ENCODE measurements around the gene KLC1.
A peak's percentile ranks its signal among the peaks of the same experiment; 100 is the strongest.

KLC1 gene

DNA sequence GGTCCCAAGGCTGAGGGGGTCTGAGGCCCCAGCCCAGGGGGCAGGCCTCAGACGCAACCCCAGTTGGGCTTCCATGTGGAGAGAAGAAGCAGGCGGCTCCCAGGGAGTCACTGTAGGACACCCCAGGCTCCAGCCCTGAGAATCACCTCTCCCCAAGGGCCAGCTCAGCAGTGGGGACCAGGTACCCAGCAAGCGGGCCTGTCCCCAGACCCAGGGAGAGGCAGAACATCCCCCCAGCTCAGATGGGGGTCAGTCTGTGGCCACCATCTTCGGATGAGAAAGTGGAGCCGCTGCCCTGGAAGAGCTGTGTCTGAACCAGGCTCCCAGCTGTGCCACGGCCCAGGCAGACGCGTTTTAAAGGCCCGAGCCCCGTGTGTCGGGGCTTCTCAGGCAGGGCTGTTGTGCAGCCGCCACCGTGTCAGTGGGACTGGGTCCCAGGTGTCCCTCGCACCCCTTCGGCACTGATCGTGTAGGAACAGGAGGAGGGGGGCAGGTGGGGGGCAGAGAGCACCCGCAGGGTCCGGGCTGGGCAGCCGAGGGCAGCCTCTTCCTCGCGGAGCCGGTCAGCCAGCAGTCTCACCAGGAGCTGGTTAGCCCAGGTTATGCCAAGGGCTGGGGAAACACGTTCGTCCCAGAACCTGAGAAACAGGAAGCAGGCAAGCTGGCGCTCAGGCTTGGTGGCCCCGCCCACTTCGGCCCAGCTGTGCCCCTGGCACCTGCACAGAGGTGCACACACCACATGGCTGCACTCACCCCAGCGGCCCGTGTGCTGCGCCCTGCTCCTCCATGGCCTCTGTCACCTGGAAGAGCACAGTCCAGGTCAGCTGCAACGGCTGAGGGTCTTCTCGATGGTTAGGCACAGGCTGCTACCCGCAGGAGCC, 69.6 kb downstream of the KLC1 start:
- no peak for DNase-seq (ENCODE audit: low read depth, low spot score)
- H3K9me3 ChIP-seq (ENCODE audit: low read depth, low read length), result no peaks in the 10 kb centered on the region
- peaks cover 51% of the 10 kb centered on the region for H3K36me3 ChIP-seq (ENCODE audit: insufficient read depth, low read length)
- no peak overlapping the region for H3K9ac ChIP-seq (ENCODE audit: insufficient read length)
- H3K4me3 ChIP-seq, result no peak overlapping the region
- TF ChIP-seq POLR2AphosphoS5 (IDR thresholded peaks at IDR 0.05; ENCODE audit: borderline replicate concordance, low read depth, low read length) (peak; percentile 35; the same call in 1 of the 2 replicates), EZH2 (IDR thresholded peaks at IDR 0.05) (no peak), FOXP2 (optimal IDR thresholded peaks at IDR 0.05; ENCODE audit: control extremely low read depth, extremely low read length, insufficient read depth) (no peak)
- H3K27ac ChIP-seq, result peak overlapping the region; percentile 84; the same call in 1 of the 2 replicates

GRCh38 chr14:103699261-103699661, 70.2 kb downstream of the KLC1 start:
- Histone ChIP-seq H3K9me3 (ENCODE audit: low read depth, low read length) (no peaks in the 10 kb centered on the region), H3K36me3 (ENCODE audit: insufficient read depth, low read length) (peaks cover 52% of the 10 kb centered on the region; the same call in 1 of the 2 replicates), H3K9ac (ENCODE audit: insufficient read length) (no peak overlapping the region), H3K4me3 (no peak overlapping the region), H3K27ac (no peak overlapping the region)
- no peak for DNase-seq (ENCODE audit: low read depth, low spot score)
- TF ChIP-seq FOXP2 (optimal IDR thresholded peaks at IDR 0.05; ENCODE audit: control extremely low read depth, extremely low read length, insufficient read depth) (no peak), EZH2 (IDR thresholded peaks at IDR 0.05) (no peak), POLR2AphosphoS5 (IDR thresholded peaks at IDR 0.05; ENCODE audit: borderline replicate concordance, low read depth, low read length) (no peak)

GRCh38 chr14:103699901-103700752, 71.1 kb downstream of the KLC1 start:
- Histone ChIP-seq H3K27ac (no peak overlapping the region), H3K9ac (ENCODE audit: insufficient read length) (no peak overlapping the region), H3K36me3 (ENCODE audit: insufficient read depth, low read length) (peaks cover 52% of the 10 kb centered on the region)

DNA sequence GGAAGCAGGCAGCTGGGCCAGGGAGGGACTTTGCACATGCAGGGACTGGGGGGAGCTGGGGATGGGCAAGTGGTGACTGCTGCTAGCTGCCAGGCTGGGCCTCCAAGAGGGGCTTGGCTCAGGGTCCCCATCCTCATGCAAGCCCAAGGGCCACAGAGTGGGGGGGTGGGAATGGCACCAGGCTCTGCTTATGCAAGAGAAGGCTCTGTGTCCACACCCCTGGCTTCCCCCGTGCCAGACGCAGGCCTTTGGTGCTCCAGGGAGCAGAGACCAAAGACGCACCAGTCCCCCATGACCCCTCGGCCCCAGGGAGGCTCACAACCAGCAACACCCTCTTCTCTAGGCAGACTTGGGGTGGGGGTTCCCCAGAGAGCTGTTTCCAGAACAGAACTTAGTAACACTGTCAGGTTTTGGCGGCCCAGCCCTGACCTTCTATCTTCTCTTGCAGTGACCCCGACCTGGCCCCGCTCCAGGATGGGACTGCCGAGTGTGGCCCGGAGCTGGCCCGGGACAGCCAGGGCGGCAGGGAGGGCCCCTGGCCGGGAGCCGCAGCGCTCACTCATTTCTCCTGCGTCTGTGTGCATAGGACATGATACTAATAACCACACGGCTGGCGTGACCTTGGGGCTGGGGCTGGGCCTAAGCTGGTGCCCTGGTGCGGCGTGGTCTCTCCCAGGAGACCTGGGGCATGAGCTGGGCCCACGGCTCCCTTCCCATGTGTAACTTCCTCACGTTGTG, 71.9 kb downstream of the KLC1 start:
- no peak for TF ChIP-seq POLR2AphosphoS5 (IDR thresholded peaks at IDR 0.05; ENCODE audit: borderline replicate concordance, low read depth, low read length)
- no peak for TF ChIP-seq FOXP2 (optimal IDR thresholded peaks at IDR 0.05; ENCODE audit: control extremely low read depth, extremely low read length, insufficient read depth)
- no peak for TF ChIP-seq EZH2 (IDR thresholded peaks at IDR 0.05)
- Histone ChIP-seq H3K27ac (peak overlapping the region; percentile 57), H3K36me3 (ENCODE audit: insufficient read depth, low read length) (peaks cover 60% of the 10 kb centered on the region), H3K9ac (ENCODE audit: insufficient read length) (no peak overlapping the region), H3K9me3 (ENCODE audit: low read depth, low read length) (no peaks in the 10 kb centered on the region), H3K4me3 (no peak overlapping the region)
- DNase-seq (ENCODE audit: low read depth, low spot score), result no peak

More at GRCh38 chr14:103699901-103700752, 71.1 kb downstream of the KLC1 start:
- DNase-seq (ENCODE audit: low read depth, low spot score), result no peak
- no peaks in the 10 kb centered on the region for H3K9me3 ChIP-seq (ENCODE audit: low read depth, low read length)
- TF ChIP-seq POLR2AphosphoS5 (IDR thresholded peaks at IDR 0.05; ENCODE audit: borderline replicate concordance, low read depth, low read length), result peak; percentile 3; the same call in 1 of the 2 replicates
- TF ChIP-seq EZH2 (IDR thresholded peaks at IDR 0.05), result no peak
- no peak for TF ChIP-seq FOXP2 (optimal IDR thresholded peaks at IDR 0.05; ENCODE audit: control extremely low read depth, extremely low read length, insufficient read depth)
- H3K4me3 ChIP-seq, result no peak overlapping the region

DNA sequence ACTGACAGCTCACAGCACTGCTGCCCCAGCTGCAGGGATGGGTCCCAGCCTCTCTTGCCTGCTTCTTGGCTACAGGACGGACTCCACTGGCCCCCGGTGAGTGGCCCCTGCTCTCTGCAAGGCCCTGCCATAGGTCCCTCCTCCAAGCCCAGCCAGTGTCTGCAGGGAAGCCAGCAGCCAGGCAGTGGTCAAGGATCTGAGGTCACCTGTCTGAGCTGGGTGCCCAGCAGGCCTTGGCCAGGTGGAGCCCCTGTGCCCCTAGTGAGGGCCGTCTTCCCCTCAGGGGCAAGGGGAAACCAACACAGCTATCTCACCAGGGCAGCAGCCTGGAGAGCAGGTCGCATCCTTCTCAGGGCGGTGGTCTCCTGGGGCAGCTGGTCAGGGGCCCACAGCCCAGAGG, 73.1 kb downstream of the KLC1 start:
- H3K9ac ChIP-seq (ENCODE audit: insufficient read length), result no peak overlapping the region
- H3K27ac ChIP-seq, result no peak overlapping the region
- DNase-seq (ENCODE audit: low read depth, low spot score), result no peak
- peaks cover 72% of the 10 kb centered on the region for H3K36me3 ChIP-seq (ENCODE audit: insufficient read depth, low read length)
- H3K4me3 ChIP-seq, result no peak overlapping the region
- no peaks in the 10 kb centered on the region for H3K9me3 ChIP-seq (ENCODE audit: low read depth, low read length)
- TF ChIP-seq POLR2AphosphoS5 (IDR thresholded peaks at IDR 0.05; ENCODE audit: borderline replicate concordance, low read depth, low read length) (no peak), EZH2 (IDR thresholded peaks at IDR 0.05) (no peak), FOXP2 (optimal IDR thresholded peaks at IDR 0.05; ENCODE audit: control extremely low read depth, extremely low read length, insufficient read depth) (no peak)

DNA sequence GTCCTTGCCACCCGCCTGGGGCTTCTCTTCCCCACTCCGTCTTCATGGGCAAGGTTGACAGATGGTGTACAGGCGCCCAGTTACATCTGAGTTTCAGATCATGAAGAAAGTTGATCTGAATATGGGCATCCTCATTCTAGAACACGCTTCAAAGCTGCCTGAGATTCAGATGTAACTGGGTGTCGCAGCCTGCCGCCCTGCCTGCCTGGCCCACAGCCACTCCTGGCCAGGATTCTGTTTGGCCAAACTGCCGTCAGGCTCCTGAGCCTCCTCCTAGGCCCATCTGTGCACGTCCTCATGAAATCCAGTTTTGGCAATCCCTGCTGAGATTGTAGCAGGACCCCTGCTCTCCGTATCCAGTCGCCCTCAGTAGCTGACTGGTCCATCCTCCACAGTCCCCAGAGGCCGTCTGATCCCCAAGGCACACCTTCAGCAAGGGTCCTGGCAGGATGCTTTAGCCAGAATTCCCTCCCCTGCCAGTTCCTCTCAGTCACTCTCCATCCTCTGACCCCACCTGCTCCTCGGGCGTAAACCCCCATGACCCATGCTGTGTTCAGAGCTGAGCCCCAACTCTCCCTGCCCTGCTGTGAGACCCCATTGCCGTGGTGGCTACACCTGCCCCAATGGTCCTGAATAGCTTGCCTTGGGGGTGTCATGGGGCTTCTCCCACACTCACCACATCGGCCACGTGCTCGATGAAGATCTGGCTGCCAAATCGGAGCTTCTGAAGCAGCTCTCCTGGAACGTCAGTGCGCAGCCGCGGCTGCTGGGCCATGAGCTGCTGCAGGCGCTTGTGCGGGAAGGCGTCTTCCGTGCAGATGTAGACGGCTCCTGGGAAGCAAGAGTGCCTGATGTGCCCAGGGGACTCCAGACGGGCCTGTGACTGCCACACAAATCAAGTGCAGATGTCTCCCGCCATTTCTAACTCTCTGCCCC, 73.8 kb downstream of the KLC1 start:
- DNase-seq (ENCODE audit: low read depth, low spot score), result no peak
- Histone ChIP-seq H3K36me3 (ENCODE audit: insufficient read depth, low read length) (peaks cover 75% of the 10 kb centered on the region), H3K4me3 (no peak overlapping the region), H3K27ac (peak overlapping the region; percentile 82), H3K9ac (ENCODE audit: insufficient read length) (no peak overlapping the region), H3K9me3 (ENCODE audit: low read depth, low read length) (no peaks in the 10 kb centered on the region)
- TF ChIP-seq FOXP2 (optimal IDR thresholded peaks at IDR 0.05; ENCODE audit: control extremely low read depth, extremely low read length, insufficient read depth) (no peak), POLR2AphosphoS5 (IDR thresholded peaks at IDR 0.05; ENCODE audit: borderline replicate concordance, low read depth, low read length) (peak; percentile 32; the same call in 1 of the 2 replicates)

Data from SK-N-MC (cell line).